GM12874 (cell line): ENCODE measurements around the gene BCL11B.

Experiments
- TF ChIP-seq, protein P1 (sequence below): IDR thresholded peaks from 2 replicates; pipeline ENCODE4 v1.5.1; 2011; ENCODE audit warnings: low read depth, mild to moderate bottlenecking, control low read depth, low read length, moderate library complexity; ENCODE audit not compliant: insufficient read depth

BCL11B gene

DNA sequence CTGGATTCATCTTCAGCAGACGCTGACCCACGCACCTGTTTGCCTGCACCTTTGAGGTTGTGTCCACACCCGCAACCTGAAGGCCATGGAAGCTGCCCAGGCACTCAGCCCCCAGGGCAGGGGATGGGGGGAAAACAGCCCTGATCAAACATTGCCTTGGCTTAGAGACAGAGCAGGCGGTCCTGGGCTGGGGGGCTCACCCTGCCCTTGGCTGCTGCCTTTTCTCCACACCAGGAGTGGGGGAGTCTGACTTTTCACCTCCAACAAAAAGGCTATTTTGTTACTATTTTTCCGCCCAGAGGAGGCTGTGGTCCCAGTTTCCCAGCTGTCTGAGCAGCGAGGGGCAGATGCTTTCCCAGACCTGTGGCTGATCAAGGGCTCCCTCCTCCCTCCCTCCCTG, 24.2 kb downstream of the BCL11B start:
- TF ChIP-seq, protein P1, sequence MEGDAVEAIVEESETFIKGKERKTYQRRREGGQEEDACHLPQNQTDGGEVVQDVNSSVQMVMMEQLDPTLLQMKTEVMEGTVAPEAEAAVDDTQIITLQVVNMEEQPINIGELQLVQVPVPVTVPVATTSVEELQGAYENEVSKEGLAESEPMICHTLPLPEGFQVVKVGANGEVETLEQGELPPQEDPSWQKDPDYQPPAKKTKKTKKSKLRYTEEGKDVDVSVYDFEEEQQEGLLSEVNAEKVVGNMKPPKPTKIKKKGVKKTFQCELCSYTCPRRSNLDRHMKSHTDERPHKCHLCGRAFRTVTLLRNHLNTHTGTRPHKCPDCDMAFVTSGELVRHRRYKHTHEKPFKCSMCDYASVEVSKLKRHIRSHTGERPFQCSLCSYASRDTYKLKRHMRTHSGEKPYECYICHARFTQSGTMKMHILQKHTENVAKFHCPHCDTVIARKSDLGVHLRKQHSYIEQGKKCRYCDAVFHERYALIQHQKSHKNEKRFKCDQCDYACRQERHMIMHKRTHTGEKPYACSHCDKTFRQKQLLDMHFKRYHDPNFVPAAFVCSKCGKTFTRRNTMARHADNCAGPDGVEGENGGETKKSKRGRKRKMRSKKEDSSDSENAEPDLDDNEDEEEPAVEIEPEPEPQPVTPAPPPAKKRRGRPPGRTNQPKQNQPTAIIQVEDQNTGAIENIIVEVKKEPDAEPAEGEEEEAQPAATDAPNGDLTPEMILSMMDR, result no peak

DNA sequence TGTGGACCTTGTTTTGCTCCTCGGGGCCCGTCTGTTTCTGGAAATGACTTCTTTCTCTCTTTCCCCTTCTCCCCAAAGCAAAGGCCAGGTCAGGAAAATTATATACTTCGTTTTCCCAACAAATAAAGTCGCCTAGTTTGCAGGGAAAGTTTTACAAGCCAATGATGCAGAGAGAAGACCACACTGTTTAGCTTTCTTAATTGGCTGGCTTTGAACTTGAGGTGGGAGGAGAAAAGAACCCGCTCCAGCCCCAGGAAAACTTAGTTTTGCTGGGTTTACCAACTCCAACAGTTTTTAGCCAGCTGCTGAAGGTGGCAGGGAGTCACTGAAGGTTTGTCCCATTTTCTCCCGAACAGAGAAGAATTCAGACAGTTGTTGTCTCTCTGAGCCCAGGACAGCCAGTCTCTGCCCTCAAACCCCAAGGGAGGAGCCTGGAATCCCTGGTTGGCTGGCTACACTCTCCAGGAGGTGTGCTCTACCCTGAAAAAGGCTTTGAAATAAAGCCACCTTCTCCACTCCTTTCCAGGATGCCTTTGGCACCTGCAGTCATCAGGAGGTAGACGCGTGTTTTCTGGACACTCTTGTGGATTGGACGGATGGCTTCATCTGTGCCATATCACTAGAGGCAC, 24.8 kb downstream of the BCL11B start:
- TF ChIP-seq, protein P1, result no peak

DNA sequence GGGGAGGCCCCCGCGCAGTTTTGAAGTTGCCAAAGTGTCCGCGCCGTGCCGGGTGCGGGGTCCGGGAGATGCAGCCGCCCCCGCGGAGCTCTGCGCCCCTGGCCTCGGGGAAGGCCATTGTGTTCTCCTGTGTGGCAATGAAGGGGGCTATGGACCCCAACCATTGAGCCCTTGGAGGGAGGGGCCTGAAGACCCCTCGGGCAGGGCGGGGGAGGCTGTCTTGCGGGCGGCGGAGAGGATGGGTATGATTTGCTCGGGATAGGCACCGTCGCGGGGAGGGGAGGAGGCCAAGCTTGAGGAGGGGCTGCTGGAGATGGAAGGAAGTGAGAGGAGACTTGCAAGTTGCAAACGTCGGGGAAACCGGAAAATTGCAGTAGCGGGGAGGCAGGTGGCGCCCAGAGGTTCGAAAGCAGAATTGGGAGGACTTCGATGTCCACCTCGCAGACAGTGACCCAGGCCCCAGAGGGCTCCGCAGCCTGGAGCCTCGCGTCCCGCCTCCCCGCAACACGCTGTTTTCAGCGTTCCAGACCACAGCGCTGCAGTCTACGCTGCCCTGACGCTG, 25.4 kb downstream of the BCL11B start:
- TF ChIP-seq, protein P1, result no peak

DNA sequence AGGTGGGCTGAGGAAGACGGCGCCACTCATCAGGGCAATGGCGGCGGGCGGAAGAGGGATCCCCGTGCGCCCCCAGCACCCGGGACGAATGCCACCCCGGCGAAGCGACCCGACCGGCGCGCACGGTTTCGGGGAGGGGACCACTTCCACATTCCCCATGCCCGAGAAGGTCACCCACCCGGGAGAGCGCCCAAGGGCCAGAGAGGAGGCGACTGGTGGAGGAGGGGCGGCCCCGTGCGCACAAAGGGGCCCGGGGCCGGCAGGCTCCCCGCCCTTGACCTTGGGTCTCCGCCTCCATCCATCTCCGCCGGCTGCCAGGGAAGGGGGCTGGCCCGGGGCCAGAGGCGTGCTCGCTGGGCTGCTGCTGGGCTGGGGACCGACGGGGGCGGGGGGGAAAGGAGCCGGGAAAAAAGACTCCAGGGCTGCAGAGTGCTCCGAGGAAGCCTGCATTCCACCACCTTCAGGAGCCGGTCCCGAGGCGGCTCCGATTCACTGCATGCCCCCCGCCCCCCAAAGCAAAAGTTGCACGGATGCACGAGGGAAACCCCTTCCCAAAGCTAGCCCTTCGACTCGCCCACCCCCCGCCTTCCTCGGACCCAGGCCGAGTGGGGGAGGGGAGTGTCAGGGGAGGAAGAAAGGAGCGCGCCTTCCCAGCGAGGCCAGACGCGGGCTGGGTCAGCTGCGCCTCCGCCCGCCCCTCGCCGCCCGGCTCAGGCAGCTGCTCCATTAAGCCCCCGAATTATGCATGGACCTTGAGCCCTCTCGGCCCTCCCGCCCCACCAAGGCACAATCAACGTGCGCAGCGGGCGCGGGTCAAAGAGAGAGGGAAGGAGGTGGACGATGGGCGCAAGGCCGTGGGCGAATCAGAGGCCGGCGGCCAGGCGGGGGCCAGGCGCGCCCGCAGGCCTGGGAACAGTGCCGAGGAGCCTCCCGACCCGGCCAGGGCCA, 26.2 kb downstream of the BCL11B start:
- TF ChIP-seq, protein P1, result no peak

DNA sequence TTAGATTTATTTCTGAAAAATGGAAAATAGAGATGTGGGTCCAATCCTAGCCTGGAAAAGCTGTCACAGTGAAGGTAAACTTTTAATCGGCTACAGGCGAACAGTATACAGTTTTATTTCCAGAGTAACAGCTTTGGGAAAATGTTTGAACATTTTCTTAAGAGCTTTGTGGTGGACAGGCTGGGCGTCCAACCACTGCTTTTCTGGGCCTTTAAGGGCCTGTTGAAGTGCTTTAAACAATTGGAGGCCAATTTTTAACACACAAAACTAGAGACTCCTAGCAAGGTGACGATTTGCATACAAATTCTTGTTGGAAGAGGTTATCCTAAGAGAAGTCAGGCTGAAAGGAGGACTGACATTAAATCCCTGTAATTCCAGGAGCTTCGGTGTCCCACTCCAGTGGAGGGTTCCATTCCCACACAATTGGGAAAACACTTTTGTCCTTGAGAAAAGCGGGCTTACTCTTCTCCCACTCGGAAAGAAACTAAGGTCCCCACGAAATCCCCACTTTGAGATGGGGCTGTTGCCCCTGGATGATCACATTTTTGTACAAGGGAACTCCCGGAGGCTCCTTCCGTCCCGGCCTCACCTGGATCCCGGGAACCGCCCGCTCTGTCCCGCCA, 26.9 kb downstream of the BCL11B start:
- TF ChIP-seq, protein P1, result no peak

DNA sequence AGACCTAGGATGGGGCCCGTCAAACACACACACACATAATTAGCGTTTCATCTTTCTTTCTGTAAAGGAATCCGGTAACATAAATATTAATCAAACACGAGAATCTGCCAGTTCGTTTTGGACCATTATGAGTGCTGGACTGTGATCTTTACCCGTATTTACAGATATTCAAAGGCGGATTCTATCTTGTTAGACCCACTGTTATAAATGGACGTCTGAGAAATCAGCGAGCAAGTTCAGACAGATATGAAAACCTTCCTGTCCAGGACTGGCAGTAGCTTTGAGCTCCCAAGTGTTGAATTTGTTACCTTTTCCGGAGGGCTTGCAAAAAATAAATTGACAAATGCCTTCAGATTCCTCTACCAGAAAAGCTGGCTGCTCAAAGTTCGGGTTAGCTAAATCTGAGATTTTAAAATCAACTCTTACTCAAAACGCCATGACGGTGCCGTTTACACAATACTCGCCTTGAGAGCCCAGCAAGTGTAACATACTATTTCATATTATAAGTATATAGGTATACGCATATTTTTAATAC, 27.6 kb downstream of the BCL11B start:
- TF ChIP-seq, protein P1, result no peak
